K562 (cell line): ENCODE measurements around the gene GAB2.

Experiments
- CTCF ChIP-seq, 3 experiments: IDR thresholded peaks in 2 of 3; conservative IDR thresholded peaks in 1 of 3; 2 replicates each; pipeline ENCODE4 v1.5.1; 2011 to 2012; ENCODE audit warnings: low read length in 3 of 3, mild to moderate bottlenecking in 3 of 3, control low read depth in 2 of 3, improper control_type of control experiment in 1 of 3, inconsistent platforms in 1 of 3, low read depth in 1 of 3, mixed read lengths in 1 of 3, moderate library complexity in 1 of 3; ENCODE audit not compliant: insufficient read depth in 2 of 3
- TAF1 ChIP-seq: IDR thresholded peaks from 2 replicates; pipeline ENCODE4 v1.6.1; 2011; ENCODE audit warnings: mild to moderate bottlenecking, low read length, moderate library complexity; ENCODE audit not compliant: insufficient read depth, control insufficient read depth, severe bottlenecking; ENCODE audit errors: extremely low read depth

DNA sequence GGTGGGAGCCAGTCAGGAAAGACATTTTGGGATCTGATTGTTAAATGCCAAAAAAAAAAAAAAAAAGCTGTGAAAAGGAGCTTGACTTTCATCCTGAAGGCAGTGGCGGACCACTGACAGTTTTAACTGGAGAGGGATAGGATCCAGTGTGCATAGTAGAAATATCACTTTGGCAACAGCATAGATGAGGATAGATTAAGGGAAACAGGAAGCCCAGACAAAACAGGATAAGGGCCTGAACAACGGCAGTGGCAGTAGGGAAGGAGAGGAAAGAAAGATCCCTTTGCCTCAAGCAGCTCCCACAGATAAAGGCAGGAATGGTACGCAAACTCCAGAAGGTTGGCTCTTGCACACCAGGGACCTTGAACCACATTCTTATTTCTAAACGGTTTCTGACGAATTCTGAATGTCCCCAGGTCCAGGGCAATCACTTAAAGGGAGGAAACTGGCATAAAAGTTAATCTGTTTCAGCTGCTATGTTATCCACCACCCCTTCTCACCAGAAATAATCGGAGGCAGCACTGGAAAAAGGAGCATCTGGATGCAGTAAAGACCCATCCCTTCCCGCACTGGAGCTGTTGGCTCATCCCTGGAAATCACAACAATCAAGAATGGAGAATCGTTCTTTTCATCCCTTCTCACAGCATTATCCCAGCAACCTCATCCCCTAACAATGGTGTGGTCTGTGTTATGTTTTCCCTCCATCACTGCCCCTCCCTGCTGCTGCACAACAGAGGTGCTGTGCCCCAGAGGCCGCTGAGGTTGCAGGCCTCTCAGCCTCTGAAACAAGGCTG is 99.1 kb downstream of the GAB2 start:
- TF ChIP-seq TAF1: no peak
- TF ChIP-seq CTCF (IDR thresholded peaks at IDR 0.05 in 2 of 3, conservative IDR thresholded peaks at IDR 0.05 in 1 of 3; ENCODE audit: insufficient read depth in 2 of 3, low read depth in 1 of 3, low read length in 3 of 3): no peak
